Stomach smooth muscle (tissue), 2 donors: ENCODE results near the gene SPECC1L.
"Not testable (repeated sequence)": the region's sequence is repeated elsewhere in the genome, so short reads cannot be mapped to it uniquely, and the experiment has no call there.

Experiments
- H3K27ac ChIP-seq: one replicate; pipeline ENCODE4 v1.7.0; 2013; ENCODE audit warnings: mild to moderate bottlenecking, low read length, inconsistent platforms
- H3K27me3 ChIP-seq, 2 donors: one replicate each; pipeline ENCODE4 v1.7.0; 2013; ENCODE audit warnings: low read length in 2 of 2; ENCODE audit not compliant: insufficient read depth in 2 of 2, control insufficient read depth in 1 of 2
- H3K36me3 ChIP-seq, 2 donors: one replicate each; pipeline ENCODE4 v1.7.0; 2013; ENCODE audit warnings: low read length in 2 of 2; ENCODE audit not compliant: control insufficient read depth in 2 of 2, insufficient read depth in 2 of 2
- H3K4me1 ChIP-seq: one replicate; pipeline ENCODE4 v1.7.0; 2013; ENCODE audit warnings: low read length; ENCODE audit not compliant: control insufficient read depth, insufficient read depth
- H3K4me3 ChIP-seq, 2 donors: one replicate each; pipeline ENCODE4 v1.7.0; 2013; ENCODE audit warnings: low read length in 2 of 2
- H3K9ac ChIP-seq, 2 donors: one replicate each; pipeline ENCODE4 v1.7.0; 2013; ENCODE audit warnings: low read length in 2 of 2, mild to moderate bottlenecking in 1 of 2
- H3K9me3 ChIP-seq, 2 donors: one replicate each; pipeline ENCODE4 v1.7.0; 2013; ENCODE audit warnings: low read length in 2 of 2; ENCODE audit not compliant: control insufficient read depth in 2 of 2
- donor health status: healthy.
- donor health status: Pancreatic carcinoma.

Gene SPECC1L

DNA sequence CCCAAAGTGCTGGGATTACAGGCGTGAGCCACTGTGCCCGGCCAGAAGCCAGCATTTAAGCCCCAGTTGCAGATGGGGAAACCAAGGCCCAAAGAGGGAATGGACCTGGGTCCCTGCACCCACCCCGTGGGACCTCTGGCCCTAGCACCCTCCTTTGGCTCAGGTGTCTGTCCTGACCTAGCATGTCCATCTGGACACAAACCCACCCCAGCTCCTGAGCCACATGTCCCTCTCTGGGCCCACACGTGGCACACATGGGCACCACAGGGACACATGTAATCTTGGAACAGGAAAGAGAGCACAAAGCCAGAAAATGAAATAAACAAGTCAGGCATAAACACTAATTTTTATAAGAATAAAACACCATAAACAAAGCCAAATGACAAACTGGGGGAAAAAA, 35.3 kb upstream of the SPECC1L start:
- Histone ChIP-seq H3K9me3 (no peaks in the 10 kb centered on the region), H3K27me3 (no peaks in the 10 kb centered on the region), H3K4me1 (peaks cover 2% of the 10 kb centered on the region), H3K4me3 (no peak overlapping the region), H3K36me3 (no peaks in the 10 kb centered on the region), H3K27ac (no peak overlapping the region), H3K9ac (no peak overlapping the region)

DNA sequence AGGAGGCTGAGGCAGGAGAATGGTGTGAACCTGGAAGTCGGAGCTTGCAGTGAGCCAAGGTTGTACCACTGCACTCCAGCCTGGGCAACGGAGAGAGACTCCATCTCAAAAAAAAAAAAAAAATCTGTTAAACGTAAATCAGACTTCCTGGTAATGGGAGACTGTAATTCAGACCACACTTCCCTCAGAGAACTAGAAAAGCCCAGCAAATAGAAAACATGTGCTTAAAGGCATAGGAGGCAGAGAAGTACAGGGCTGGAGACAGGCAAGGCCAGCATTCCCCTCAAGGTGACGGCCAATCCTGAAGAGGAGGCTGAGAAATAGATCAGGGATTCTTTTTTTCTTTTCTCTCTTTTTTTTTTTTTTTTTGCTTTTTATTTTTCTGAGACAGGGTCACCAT, 34.0 kb upstream of the SPECC1L start:
- Histone ChIP-seq H3K27ac (no peak overlapping the region), H3K9ac (no peak overlapping the region), H3K4me3 (no peak overlapping the region), H3K9me3 (no peaks in the 10 kb centered on the region), H3K4me1 (peaks cover 2% of the 10 kb centered on the region), H3K27me3 (no peaks in the 10 kb centered on the region), H3K36me3 (no peaks in the 10 kb centered on the region)

DNA sequence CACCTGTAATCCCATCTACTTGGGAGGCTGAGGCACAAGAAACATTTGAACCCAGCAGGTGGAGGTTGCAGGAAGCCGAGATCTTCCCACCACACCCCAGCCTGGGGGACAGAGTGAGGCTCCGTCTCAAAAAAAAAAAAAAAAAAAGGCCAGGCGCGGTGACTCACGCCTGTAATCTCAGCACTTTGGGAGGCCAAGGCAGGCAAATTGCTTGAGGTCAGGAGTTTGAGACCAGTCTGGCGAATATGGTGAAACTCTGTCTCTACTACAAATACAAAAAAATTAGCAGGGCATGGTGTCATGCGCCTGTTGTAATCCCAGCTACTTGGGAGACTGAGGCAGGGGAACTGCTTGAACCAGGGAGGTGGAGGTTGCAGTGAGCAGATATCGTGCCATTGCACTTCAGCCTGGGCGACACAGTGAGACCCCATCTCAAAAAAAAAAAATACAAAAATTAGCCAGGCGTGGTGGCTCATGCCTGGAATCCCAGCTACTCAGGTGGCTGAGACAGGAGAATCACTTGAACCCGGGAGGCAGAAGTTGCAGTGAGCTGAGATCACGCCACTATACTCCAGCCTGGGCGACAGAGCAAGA, 32.4 kb upstream of the SPECC1L start:
- not testable (repeated sequence) for H3K27ac ChIP-seq, H3K4me3 ChIP-seq, H3K27me3 ChIP-seq, H3K4me1 ChIP-seq, H3K9me3 ChIP-seq, H3K36me3 ChIP-seq, H3K9ac ChIP-seq

DNA sequence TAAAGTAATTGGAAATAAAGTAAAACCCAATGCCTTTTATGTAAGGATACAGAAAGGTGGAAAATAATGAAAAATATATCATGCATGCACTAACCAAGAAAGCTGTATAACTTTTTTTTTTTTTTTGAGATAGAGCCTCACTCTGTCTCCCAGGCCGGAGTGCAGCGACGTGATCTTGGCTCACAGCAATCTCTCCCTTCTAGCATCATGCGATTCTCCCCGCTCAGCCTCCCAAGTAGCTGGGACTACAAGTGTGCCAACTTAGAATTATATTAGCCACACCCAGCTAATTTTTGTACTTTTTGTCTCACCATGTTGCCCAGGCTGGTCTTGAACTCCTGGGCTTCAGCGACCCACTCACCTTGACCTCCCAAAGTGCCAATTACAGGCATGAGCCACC, 30.2 kb upstream of the SPECC1L start:
- no peak overlapping the region for H3K4me3 ChIP-seq
- no peak overlapping the region for H3K27ac ChIP-seq
- no peaks in the 10 kb centered on the region for H3K36me3 ChIP-seq
- no peaks in the 10 kb centered on the region for H3K9me3 ChIP-seq
- H3K27me3 ChIP-seq, result no peaks in the 10 kb centered on the region
- peaks cover 10% of the 10 kb centered on the region for H3K4me1 ChIP-seq
- no peak overlapping the region for H3K9ac ChIP-seq

DNA sequence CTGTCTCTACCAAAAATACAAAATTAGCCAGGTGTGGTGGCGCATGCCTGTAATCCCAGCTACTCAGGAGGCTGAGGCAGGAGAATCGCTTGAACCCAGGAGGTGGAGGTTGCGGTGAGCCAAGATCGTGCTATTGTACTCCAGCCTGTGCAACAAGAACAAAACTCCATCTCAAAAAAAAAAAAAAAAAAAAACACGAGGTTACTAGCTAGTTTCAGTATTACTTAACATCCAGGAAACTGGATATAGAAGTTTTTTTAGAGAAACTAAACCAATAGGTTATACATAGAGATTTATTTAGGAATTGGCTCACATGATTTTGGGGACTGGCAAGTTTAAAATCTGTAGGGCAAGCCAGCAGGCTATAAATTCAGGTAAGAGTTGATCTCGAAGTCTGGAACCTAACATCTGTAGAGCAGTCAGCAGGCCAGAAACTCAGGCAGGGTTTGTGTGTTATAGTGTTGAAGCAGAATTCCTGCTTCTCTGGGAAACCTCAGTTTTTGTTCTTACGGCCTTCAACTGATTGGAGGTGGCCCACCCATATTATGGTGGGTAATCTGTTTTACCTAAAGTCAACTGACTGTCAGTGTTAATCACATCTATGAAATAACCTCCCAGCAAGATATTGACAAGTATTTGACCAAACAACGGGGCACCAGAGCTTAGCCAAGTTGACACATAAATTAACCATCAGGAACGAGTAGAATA, 29.5 kb upstream of the SPECC1L start:
- not testable (repeated sequence) for H3K36me3 ChIP-seq, H3K27me3 ChIP-seq, H3K27ac ChIP-seq, H3K9ac ChIP-seq, H3K4me3 ChIP-seq, H3K9me3 ChIP-seq
- H3K4me1 ChIP-seq, result peaks cover 14% of the 10 kb centered on the region

DNA sequence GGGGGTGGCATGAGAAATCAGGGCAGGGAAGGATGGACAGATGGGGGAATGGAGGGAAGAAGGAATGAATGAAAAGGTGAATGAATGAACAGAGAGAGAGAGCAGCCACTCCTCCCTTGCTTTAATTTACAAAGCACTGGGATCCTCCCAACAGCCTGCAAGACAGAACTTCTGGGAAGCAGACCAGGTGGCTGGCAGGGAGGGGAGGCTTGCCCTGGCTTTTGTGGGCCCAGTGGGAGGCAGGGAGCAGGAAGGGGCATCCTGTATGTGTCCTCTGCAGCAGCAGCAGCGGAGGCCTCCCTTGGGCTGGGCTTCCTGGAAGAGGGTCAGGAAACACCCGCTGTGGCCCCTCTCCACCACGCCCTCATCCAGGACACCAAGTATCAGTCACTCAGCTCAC, 27.2 kb upstream of the SPECC1L start:
- not testable (repeated sequence) for H3K9ac ChIP-seq, H3K9me3 ChIP-seq, H3K27ac ChIP-seq, H3K27me3 ChIP-seq, H3K36me3 ChIP-seq
- Histone ChIP-seq H3K4me1 (peaks cover 25% of the 10 kb centered on the region), H3K4me3 (peak overlapping the region in 1 of 2 donors; percentile 47)

DNA sequence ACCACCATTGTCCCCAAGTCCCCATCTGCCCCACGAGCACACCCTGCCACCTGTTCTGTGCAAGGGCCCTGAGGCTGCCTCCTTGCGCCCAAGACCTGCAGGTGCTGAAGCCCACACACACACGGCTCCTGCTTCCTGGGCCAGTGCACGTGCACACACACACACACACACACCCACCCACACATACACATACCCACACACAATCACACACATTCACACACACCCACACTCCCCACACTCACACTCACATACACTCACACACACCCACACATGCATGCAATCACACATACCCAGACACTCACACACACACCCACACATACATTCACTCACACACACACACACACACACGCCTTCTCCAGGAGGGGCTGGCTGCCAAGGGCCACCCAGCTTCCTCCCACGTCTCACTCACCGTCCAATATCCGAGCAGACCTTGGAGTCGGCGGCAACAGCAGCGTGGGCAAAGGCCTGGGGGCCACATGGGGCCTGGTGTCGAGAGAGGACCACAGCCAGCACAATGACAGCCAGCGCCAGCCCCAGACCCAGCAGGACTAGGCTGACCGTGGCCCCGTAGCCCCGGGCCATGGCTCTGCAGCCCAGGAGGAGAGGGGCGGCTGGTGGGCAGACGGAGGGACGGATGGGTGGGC, 26.4 kb upstream of the SPECC1L start:
- H3K4me3 ChIP-seq, result peak overlapping the region; percentile 25 to 64
- H3K27me3 ChIP-seq, result no peaks in the 10 kb centered on the region
- H3K9ac ChIP-seq, result no peak overlapping the region
- H3K36me3 ChIP-seq, result no peaks in the 10 kb centered on the region
- H3K4me1 ChIP-seq, result peaks cover 25% of the 10 kb centered on the region
- peak overlapping the region; percentile 46 for H3K27ac ChIP-seq
- no peaks in the 10 kb centered on the region for H3K9me3 ChIP-seq

DNA sequence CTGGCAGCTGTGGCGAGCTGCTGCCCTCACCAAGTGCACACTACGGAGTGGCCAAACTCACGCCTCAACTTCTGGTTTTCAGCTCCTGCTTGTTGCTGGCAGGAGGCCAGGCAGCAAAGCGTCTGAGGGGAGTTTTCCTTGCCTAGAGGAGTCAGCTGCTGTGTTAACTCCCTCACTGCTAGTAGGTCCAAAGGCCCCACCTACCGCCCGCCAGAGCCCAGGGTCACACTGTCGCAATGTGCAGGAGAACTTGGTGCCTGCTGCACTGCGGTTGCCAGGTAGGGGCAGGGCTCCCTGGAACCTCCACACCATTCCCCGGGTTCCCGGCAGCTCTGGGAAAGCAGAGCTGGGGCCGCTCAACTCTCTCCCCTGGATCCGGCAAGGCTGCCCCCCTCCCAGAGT, 25.6 kb upstream of the SPECC1L start, which contains the start of gene GGT5:
Gene GGT5, minus strand, starts transcription at position 53 of the 402 bp plus-strand sequence. CDS start 357 bp downstream, outside the sequence.
- not testable (repeated sequence) for H3K36me3 ChIP-seq, H3K9ac ChIP-seq, H3K9me3 ChIP-seq, H3K27me3 ChIP-seq
- Histone ChIP-seq H3K27ac (peak within 1 kb of the TSS; percentile 46), H3K4me1 (peaks cover 25% of the 10 kb centered on the region), H3K4me3 (peak within 1 kb of the TSS; percentile 25 to 64)

DNA sequence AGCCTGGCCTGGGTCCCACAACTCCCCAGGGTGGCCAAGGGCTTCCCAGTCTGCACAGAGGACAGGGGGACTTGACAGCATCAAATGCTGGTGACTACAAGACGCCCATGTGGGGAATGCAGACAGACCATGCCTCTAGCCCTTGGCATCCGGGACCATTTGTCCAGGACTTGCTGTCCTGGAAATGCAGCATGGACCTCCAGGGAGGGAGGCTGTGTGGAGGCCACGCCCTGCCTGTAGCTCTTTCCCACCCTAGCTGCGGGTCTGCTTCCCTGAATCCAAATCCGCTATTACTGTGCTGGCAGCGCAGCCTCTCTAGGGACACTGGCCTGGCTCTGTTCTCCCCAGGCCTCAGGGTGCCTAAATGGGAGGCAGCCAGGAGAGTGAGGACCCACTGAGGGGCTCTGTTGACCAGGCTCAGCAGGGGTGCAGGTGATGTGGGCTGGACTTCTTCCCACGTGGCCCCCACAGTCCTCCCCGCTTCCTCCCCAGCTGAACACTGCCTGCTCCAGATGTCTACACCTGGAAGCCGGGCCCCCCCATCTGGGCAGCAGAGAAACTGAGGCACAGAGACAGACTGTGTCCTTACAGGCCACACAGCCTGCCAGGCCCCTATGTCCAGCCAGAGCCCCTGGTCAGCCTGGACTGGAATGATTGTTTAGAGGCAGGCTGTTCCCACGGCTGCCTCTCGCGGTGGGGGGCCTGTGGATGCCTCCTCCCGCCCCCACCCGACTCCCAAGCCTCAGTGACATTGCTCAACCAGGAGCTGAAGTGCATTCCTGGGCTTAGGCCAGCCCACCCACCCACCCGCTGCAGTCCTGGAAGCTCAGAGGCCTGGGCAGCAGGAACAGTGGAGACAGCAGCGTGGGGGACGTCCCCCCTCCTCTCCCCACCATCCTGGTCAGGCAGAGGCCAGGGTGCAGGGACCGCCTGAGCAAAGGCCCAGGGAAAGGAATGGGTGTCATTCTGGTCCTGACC, 24.8 kb upstream of the SPECC1L start:
- not testable (repeated sequence) for H3K9ac ChIP-seq, H3K9me3 ChIP-seq, H3K36me3 ChIP-seq, H3K27me3 ChIP-seq
- Histone ChIP-seq H3K27ac (peak overlapping the region; percentile 41), H3K4me3 (peak overlapping the region in 1 of 2 donors; percentile 49), H3K4me1 (peaks cover 25% of the 10 kb centered on the region)

DNA sequence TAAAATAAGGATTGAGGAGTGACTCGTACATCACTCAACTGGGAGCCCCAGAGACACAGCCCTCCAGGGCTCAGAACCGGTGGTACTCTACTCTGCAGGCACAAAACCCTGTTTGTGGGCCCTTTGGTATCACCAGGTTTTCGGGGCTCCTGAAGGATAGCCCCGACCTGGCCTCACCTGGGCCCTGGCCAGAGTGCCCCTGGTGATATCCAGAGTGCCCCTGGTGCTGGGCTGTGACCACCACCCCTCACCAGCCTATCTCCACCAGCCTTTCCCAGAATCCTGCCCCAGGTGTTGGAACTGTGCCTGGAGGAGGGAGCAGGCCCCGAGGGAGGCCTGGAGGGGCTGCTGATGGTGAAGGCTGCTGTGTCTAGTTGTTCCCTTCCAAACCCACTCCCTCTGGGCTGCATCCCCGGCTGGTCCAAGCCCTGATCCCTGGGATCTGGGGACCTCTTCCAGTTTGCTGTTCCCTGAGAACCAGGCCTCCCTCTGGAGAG, 23.6 kb upstream of the SPECC1L start:
- peak overlapping the region; percentile 55 for H3K27ac ChIP-seq
- H3K9me3 ChIP-seq, result no peaks in the 10 kb centered on the region
- H3K4me1 ChIP-seq, result peaks cover 25% of the 10 kb centered on the region
- H3K36me3 ChIP-seq, result no peaks in the 10 kb centered on the region
- peak overlapping the region in 1 of 2 donors; percentile 8 for H3K9ac ChIP-seq
- no peaks in the 10 kb centered on the region for H3K27me3 ChIP-seq
- H3K4me3 ChIP-seq, result peak overlapping the region in 1 of 2 donors; percentile 15
